Fibroblast of pulmonary artery (primary cell): ENCODE measurements around the gene SDSL.

ENCODE experiments used
- DNase-seq: peaks from one replicate; pipeline ENCODE4 v3.0.0-alpha.2; 2010; ENCODE audit warnings: low read depth
- H3K4me3 ChIP-seq: replicated peaks from 2 replicates; pipeline ENCODE4 v1.5.1; 2011; ENCODE audit warnings: low read depth, mild to moderate bottlenecking, control low read depth, low read length, moderate library complexity
- TF ChIP-seq, protein P1 (sequence below): IDR thresholded peaks from 2 replicates; pipeline ENCODE4 v1.5.1; 2011; ENCODE audit warnings: mild to moderate bottlenecking, control low read depth, low read length, inconsistent platforms; ENCODE audit errors: missing control alignments

SDSL gene

GRCh38 chr12:113475451-113476175 is 53.4 kb downstream of the SDSL start:
- no peak overlapping the region for H3K4me3 ChIP-seq
- DNase-seq, result no peak
- TF ChIP-seq, protein P1, sequence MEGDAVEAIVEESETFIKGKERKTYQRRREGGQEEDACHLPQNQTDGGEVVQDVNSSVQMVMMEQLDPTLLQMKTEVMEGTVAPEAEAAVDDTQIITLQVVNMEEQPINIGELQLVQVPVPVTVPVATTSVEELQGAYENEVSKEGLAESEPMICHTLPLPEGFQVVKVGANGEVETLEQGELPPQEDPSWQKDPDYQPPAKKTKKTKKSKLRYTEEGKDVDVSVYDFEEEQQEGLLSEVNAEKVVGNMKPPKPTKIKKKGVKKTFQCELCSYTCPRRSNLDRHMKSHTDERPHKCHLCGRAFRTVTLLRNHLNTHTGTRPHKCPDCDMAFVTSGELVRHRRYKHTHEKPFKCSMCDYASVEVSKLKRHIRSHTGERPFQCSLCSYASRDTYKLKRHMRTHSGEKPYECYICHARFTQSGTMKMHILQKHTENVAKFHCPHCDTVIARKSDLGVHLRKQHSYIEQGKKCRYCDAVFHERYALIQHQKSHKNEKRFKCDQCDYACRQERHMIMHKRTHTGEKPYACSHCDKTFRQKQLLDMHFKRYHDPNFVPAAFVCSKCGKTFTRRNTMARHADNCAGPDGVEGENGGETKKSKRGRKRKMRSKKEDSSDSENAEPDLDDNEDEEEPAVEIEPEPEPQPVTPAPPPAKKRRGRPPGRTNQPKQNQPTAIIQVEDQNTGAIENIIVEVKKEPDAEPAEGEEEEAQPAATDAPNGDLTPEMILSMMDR, result no peak

DNA sequence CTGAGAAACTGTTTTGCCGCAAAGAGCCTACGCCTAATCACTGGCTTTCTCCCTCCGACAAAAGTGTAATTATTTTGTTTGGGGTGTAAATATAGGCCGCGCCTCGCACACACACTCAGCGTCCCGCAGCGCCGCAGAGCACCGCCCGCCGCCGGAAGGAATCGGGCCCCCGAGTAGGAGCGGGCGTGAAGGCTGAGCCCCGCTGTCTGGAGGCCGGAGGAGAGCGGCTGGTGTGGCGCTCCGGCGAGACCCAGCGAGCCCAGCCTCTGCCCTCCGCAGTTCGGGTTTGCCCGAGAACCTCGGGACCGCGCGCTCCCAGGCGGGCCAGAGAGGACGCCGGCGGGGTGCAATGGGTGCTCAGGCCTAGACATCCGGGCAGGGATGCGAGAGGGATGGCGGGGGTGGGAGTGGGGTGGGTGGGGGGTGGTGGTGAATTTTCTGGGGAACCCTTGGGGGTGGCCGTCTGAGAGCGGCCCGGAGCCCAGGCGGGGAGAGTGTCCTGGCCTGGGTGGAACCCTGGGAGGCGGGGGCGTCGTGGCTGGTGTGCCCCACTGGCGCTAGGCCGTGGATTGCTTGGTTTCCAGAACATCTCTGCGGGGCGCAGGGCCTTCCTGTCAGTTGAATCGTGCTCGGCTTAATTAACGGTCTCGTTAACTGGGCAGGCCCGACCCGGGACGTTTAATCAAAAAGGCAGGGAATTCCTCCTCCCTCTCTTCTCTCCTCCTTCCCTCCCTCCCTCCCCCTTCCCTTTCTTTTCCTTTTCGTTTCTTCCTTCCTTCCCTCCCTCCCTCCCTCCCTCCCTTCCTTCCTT is 54.2 kb downstream of the SDSL start:
- no peak overlapping the region for H3K4me3 ChIP-seq
- DNase-seq, result no peak
- TF ChIP-seq, protein P1, result no peak

DNA sequence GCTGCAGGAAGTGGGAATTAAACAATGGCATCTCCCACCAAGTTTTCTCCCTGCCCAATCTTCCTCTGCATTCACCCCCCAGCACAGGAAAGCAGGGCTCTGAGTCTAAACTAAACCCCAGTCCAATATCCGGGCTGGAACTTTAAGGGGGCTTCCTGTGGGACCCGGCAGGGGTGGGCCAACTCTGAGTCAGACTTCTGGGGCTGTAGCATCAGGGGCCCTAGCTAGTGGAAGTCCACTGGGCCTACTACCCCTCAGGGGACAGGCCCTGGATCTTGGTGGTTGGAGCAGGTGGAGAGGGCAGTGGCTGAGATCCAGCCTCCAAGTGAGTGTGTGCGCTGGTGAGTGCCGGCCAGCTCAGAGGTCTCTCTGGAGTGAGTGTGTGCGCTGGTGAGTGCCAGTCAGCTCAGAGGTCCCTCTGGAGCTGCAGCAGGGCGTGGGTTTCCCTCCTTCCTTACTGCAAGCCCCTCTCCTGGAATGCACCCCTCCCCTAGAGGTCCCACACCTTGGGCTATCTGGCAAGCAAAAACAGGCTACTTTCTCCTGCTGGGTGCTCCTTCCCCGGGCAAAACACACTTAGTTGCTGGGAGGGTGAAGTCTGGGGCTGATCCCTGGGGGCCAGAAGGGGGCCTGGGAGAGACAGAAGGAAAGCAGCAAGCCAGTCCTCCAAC is 55.1 kb downstream of the SDSL start:
- H3K4me3 ChIP-seq, result no peak overlapping the region
- no peak for DNase-seq
- TF ChIP-seq, protein P1, result no peak

DNA sequence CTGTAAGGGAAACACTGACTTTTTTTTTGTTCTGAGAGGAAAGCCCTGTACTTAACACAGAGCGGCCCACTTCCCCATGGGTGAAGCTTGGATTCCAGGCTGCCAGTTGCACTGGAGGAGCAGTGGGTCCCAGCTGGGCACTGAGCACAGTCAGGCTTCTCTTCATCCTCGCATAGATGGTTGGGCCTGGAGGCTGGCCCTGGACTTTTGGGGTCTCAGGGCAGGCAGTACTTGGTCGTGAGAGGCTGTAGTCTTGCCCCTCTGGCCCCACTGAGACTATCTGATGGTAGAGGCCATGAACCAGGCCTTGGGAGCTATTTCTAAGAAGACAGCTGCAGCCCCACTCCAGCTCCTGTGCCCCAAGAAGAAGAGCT is 55.6 kb downstream of the SDSL start:
- H3K4me3 ChIP-seq, result no peak overlapping the region
- no peak for DNase-seq
- TF ChIP-seq, protein P1, result no peak

GRCh38 chr12:113478351-113479011 is 56.3 kb downstream of the SDSL start:
- no peak overlapping the region for H3K4me3 ChIP-seq
- no peak for DNase-seq
- TF ChIP-seq, protein P1, result no peak

GRCh38 chr12:113479216-113479589 is 57.0 kb downstream of the SDSL start:
- TF ChIP-seq, protein P1, result no peak
- no peak overlapping the region for H3K4me3 ChIP-seq
- no peak for DNase-seq
